Femur (tissue), 1 donor: Measurements from ENCODE around the gene ACSBG1.
A peak's percentile ranks its signal among the peaks of the same experiment; 100 is the strongest.

Experiments
- DNase-seq: peaks from one replicate; pipeline ENCODE4 v3.0.0-alpha.2; 2017

The ACSBG1 gene

DNA sequence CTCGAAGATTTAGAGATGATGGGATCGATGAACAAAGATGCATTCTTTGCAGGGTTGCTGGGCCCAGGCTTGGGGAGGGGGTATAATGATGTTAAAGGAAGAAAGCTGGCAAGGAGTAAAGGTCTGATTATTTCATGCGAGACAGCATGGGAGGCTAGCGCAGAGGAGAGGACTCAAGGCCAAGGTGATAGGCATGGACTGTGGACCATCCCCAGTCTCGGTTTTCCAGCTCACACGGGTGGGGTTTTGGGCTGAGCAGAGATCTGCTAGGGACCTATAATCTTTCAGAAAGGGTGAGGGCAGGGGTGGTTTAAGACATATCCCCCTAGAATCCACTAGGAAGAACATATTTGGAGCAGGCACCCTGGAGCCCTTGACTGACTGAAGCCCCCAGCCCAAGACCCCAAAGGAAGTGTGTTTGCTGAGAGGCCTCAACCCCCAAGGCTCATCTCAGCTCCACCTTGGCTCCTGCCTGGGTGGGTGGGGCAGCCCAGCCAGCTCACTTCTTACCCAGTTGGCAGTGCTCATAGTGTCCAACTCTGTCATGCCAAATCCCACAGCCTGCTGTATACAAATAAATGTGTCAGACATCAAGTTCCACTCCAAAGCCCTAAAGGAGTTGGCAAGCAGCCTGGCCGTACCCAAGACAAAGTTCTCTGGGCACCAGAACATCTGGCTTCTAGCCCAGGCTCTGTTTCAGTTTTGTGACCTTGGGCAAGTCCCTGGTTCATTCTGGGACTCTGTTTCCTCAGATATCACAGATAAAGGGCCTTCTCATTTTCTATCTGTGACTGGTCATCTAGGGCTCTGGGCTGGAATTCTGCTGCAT is 17.9 kb downstream of the ACSBG1 start:
- DNase-seq, result no peak

DNA sequence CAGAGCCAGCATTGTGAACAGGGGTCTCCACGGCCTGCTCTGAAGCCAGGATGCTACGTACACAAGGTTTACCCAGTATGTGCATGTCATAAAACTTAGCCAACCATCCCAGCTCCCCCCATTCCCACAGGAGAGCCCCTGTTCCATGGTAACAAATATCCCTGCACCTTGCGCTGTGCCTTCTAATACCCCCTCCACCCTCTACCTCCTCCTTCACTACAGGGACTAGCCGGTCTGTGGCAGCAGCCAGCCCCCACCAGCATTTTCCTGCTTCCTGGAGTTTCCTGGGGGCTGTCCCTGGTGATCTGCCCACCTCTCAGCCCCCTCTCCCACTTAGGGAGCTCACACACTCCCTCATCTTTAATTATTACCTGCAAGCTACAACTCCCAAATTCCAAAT is 20.4 kb downstream of the ACSBG1 start:
- no peak for DNase-seq

GRCh38 chr15:78213425-78213750 is 21.0 kb downstream of the ACSBG1 start:
- DNase-seq, result no peak

DNA sequence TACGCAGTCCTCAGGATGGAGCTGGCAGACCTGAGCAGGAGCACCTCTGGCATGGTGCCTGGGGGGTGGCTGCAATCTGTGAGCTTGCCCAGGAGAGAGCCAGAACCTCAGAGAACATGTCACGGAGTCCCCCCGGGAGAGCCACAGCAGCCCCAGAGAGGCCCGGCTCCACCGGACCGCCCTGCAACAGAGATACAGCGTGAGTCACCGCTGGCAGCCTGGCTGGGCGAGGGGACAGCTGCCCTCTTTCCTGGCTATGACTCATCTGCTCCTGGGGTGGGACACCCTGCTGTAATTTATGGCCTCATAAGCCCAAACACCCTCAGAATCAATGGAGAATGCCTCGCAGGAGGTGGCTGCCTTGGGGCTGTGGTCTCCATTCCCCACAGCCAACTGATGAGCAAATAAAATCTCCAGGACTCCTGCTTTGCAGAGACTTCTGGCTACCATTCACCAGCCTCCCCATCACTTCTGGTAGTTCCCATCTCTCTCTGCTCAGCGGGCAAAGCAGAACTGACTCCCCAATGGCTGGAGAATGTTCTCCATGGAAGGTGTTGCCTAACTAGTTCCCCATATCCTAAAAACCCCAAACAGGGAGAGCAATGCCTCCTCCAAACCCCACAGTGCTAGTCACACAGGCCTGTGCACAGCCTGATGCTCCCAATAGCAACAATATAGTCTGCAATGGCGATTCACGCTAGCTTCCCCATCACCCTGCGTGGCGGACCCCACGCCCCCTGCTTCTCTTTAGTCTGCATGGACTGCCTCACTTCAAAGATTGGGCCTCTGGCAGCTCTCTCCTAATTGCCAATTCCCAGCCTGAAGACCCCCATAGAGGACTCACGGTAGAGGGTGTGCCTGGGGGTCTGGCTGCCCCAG is 21.6 kb downstream of the ACSBG1 start:
- DNase-seq, result peak; percentile 79

DNA sequence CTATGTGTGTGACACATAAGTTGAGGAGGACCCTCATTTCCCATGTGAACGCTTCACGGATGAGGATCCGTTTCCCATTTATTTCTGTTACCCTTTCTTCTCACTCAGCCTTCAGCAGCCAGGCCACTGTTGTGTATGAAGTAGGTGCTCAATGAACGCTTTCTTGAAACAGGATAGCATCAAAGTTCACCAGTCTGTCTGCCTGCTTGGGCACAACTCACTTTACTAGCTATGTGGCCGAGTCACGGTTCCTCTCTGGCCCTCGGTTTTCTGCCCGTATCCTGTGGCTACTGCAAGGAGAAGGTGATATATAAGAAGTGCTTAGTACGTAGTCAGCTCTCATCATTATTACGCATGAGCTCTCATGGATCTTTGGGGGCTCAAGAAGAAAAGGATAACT is 22.4 kb downstream of the ACSBG1 start:
- no peak for DNase-seq

DNA sequence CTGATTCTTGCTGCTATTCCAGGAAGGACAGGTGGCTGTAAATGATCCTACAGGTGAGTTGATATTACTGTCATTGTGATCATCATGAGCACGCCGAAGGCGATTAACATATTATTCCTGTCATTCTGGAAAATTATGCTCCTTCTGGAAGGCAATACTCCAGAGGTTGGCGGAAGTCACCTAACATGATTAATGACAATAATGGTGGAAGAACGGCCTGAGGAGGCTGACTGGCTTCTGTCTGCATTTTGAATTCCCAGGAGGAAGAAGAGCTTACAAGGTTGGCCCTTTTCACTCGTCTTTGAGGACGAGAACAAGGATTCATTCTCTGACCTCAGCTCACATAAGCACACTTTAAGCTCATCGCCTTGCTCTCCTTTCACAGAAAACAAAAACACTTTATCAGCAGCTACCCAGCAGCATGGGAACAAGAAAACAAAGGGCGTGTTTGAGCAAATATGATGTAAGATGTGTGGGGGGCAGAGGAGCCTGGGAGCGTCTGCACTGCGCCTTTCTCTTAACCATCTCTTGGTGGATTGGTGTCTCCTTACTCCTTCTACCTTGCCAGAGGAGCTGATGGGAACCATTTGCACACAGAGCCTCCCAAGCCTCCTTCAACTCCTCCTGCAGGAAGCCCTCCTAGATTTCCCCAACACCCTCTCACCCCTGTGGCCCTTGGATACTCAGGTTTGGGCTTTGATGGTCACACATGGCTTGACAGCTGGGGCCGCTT is 23.0 kb downstream of the ACSBG1 start:
- DNase-seq, result no peak

GRCh38 chr15:78210349-78210717 is 24.0 kb downstream of the ACSBG1 start:
- DNase-seq, result no peak

GRCh38 chr15:78209646-78210348 is 24.6 kb downstream of the ACSBG1 start:
- DNase-seq, result no peak

DNA sequence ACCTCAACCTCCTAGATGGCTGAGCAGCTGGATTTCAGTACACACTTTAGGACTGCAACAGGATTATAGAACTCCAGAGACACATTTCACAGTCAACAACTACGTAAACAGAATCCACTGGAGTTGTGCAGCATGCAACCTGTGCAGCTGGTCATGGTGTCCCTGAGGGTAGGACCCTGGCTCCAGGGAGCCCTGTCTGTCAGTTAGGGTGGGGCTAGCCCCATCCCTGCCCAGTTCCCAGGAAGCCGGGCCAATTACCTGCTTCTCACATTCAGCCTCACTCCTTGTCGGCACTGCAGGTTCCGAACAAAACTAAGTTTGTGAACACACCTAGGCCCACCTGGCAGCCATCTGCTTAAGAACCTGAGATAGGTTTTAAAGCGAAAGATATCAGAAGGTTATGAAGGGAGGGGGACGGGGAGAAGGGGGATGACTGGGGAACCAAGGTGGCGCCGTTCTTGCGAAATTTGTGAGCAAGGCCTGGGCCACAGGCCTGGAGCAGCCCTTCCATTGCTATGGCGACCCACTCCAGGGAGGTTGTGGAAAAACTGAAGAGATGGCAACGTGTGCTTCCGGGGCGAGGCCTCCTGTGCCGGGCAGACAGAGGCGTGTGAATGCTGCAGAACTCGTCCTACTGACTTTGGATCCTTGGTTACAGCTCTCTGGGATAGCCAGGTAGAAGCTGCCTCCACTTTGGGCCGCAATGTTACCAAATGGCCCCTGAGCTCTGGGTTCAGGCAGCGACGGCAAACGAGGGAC is 25.3 kb downstream of the ACSBG1 start:
- no peak for DNase-seq

DNA sequence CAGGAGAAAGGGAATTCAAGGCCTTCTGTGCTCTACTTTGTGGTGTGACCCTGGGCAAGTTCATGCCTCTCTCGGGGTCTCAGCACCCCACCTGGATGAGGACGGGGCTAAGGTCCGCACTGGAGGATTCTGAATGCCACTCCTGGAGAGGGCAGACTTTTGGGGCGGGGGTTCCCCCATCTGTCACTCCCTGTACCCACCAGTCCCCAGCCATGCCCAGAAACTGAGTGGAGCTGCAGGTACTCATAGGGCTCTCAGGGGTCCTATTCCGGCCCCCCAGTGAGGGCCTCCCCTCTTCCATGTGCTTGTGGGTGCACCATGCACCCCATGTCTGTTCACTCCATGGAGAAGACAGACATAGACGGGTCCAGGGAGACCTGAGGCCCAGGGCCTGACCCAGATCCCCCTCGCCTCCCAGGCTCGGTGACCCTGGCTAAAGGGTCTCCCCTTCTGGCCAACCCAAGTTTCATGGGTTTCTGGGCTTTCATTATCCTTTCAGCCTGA is 26.0 kb downstream of the ACSBG1 start:
- DNase-seq, result no peak

- no peak for DNase-seq
These were observed 26.6 kb downstream of the ACSBG1 start for GRCh38 chr15:78207641-78208340.

- no peak for DNase-seq
These were observed 27.3 kb downstream of the ACSBG1 start for GRCh38 chr15:78207110-78207458.

DNA sequence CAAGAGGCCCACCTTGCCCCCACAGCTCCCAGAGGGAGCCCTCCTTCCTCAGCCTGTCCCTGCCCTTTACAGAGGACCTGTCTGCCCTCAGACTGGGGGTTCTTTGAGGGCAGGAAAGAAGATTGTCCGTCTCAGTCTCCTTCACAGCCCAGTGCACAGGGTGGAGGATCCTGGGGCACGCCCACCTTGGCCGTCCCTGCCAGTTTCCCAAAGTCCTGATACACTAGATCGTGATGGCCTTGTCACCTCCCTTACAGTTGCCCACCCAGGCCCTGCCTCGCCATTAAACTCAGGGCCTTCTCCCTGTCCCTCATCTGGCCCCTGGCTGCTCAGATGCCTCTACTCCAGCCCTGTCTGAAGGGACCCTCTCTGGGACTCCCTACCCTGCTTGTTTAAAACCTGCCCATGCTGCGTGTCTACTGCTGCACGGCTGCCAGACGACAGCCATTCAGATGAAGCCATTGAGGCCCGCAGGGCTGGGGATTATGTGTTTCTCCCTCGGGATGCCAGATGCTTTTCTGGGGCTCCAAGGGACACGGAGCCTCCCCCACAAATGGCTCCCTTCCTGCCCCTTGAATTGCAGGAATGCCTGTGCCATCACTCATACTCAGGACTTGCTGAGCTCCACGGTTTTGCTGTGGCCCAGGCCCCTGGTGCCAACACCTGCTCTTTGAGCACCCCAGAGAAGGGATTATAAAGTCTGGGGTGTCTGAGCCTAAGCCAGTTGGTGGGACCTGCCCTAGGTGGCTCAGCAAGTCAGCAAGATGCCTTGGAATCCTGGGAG is 27.8 kb downstream of the ACSBG1 start:
- no peak for DNase-seq

DNA sequence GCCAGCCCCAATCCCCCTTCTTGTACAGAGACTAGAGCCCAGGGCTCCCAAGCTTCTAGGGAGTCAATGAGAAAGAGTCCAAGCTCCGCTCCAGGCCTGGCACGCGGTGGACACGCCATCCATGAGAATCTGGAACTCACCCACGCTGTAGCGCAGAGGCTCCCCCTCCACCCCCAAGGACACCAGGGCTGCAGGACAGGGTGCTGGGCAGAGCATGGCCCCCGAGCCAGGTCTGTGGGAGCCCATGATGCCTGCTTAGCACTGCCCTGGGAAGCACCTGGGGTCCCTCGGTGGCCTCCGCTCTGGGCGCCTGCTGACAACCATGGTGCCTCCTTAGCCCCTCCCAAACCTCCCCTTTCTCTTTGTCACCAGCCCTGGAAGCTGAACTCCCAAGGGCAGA is 28.5 kb downstream of the ACSBG1 start:
- DNase-seq, result no peak

DNA sequence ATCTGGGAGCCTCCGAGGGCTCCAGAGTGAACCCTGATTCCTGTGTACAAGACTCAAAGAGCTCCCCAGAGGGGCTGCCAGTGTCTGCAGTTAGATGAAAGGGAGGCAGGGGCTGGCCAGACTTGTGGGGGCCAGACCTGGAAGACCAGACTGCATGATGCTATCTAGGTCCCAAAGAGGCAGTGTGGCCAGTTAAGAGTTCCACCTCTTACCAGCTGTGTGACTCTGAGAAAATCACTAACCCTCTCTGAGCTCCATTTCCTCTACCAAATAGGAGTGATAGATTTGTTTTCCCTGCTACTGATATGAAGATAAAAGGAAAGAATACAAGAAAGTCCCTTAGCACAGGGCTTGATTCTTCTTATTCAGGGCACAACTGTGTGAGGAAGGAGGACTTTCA is 29.0 kb downstream of the ACSBG1 start:
- DNase-seq, result no peak

GRCh38 chr15:78204351-78205309 is 29.7 kb downstream of the ACSBG1 start:
- peak; percentile 73 for DNase-seq

GRCh38 chr15:78203346-78204225 is 30.8 kb downstream of the ACSBG1 start:
- DNase-seq, result no peak
